Keratinocyte (primary cell): ENCODE results near the gene DENND5A. TPM values are rescaled to one million over a fixed set of nuclear protein-coding genes. Genes with fewer than 3 reads are reported as not detected.

Source experiments
- DNase-seq: peaks from one replicate; pipeline ENCODE4 v3.0.0-alpha.2; 2011; ENCODE audit warnings: low read depth, missing footprints, low spot score
- FAIRE-seq: peaks from 2 replicates; lab custom pipeline; 2011; peaks lifted over from hg19 to GRCh38; lab: Jason Lieb, UNC
- H2AFZ ChIP-seq: 2 replicates; pipeline ENCODE4 v1.6.0; 2012; ENCODE audit warnings: low read length, control low read depth, inconsistent platforms; ENCODE audit not compliant: control insufficient read depth
- H3K27ac ChIP-seq: 2 replicates; pipeline ENCODE4 v1.5.1; 2011; ENCODE audit warnings: low read length; ENCODE audit not compliant: control insufficient read depth, insufficient read depth
- H3K27me3 ChIP-seq: 3 replicates; pipeline ENCODE4 v1.6.0; 2011; ENCODE audit warnings: low read length; ENCODE audit not compliant: control insufficient read depth, insufficient read depth; ENCODE audit errors: extremely low read depth
- H3K36me3 ChIP-seq, 2 experiments: 2 replicates in 1 of 2; 3 replicates in 1 of 2; pipeline ENCODE4 v1.5.1; 2011; ENCODE audit warnings: low read length in 2 of 2, mild to moderate bottlenecking in 1 of 2; ENCODE audit not compliant: control insufficient read depth in 2 of 2, insufficient read depth in 2 of 2; ENCODE audit errors: extremely low read depth in 1 of 2
- H3K4me1 ChIP-seq: 3 replicates; pipeline ENCODE4 v1.5.1; 2011; ENCODE audit warnings: low read length; ENCODE audit not compliant: control insufficient read depth, insufficient read depth; ENCODE audit errors: extremely low read depth
- H3K4me2 ChIP-seq: 3 replicates; pipeline ENCODE4 v1.6.0; 2011; ENCODE audit warnings: low read depth, low read length; ENCODE audit not compliant: control insufficient read depth, insufficient read depth; ENCODE audit errors: extremely low read depth
- H3K4me3 ChIP-seq, 3 experiments: fragments of 200-600 bp in 1 of 3; sonication (generic) in 1 of 3; 2 replicates in 2 of 3; 3 replicates in 1 of 3; pipeline ENCODE4 v1.5.1; 2011 to 2016; ENCODE audit warnings: low read length in 3 of 3, mild to moderate bottlenecking in 3 of 3, control low read depth in 2 of 3, inconsistent platforms in 1 of 3, low read depth in 1 of 3, mixed read lengths in 1 of 3, mixed run types in 1 of 3, moderate library complexity in 1 of 3; ENCODE audit not compliant: control insufficient read depth in 2 of 3, insufficient read depth in 2 of 3; ENCODE audit errors: extremely low read depth in 1 of 3
- H3K79me2 ChIP-seq: 2 replicates; pipeline ENCODE4 v1.6.0; 2012; ENCODE audit warnings: low read length; ENCODE audit not compliant: control insufficient read depth, insufficient read depth
- H3K9ac ChIP-seq: 3 replicates; pipeline ENCODE4 v1.6.0; 2011; ENCODE audit warnings: low read length; ENCODE audit not compliant: control insufficient read depth, insufficient read depth; ENCODE audit errors: extremely low read depth
- H3K9me1 ChIP-seq: 3 replicates; pipeline ENCODE4 v1.6.0; 2011; ENCODE audit warnings: low read length; ENCODE audit not compliant: control insufficient read depth, insufficient read depth; ENCODE audit errors: extremely low read depth
- H3K9me3 ChIP-seq: 2 replicates; pipeline ENCODE4 v1.5.1; 2012; ENCODE audit warnings: low read depth, low read length; ENCODE audit not compliant: control insufficient read depth
- H4K20me1 ChIP-seq: 3 replicates; pipeline ENCODE4 v1.6.0; 2011; ENCODE audit warnings: low read length; ENCODE audit not compliant: control insufficient read depth, insufficient read depth; ENCODE audit errors: extremely low read depth
- CTCF ChIP-seq, 3 experiments: IDR thresholded peaks in 1 of 3; conservative IDR thresholded peaks in 1 of 3; optimal IDR thresholded peaks in 1 of 3; 2 replicates in 2 of 3; 3 replicates in 1 of 3; pipeline versions ENCODE3 to v1.5.1; 2011; ENCODE audit warnings: low read length in 3 of 3, mild to moderate bottlenecking in 3 of 3, moderate library complexity in 2 of 3, control low read depth in 1 of 3, inconsistent platforms in 1 of 3; ENCODE audit not compliant: insufficient read depth in 2 of 3; ENCODE audit errors: extremely low read depth in 1 of 3
- EZH2 ChIP-seq: IDR thresholded peaks from one replicate; pipeline ENCODE4 v1.6.1; 2012; ENCODE audit warnings: inconsistent platforms, mild to moderate bottlenecking, low read length, moderate library complexity
- dilution Hi-C: fragments of 300-500 bp; cut with MboI; formaldehyde crosslinking; loops from one replicate; pipeline ENCODE4 v1.7.0; 2020; ENCODE audit warnings: low sequenced_read_pairs; ENCODE audit not compliant: extremely low pct_ligation_motif_present
- polyA plus RNA-seq, 5 experiments: library from polyadenylated mRNA; depleted of rRNA in 3 of 5; stranded (reverse) in 3 of 5; stranded (forward) in 1 of 5; unstranded in 1 of 5; fragments of >200 nt; gene quantifications; 1 replicate in 1 of 5; 2 replicates in 3 of 5; 3 replicates in 1 of 5; pipeline versions ENCODE4 v1.2.1 to v1.2.3, GENCODE V29; 2011 to 2012; ENCODE audit warnings: missing spikeins in 2 of 5, low read depth in 1 of 5, low replicate concordance in 1 of 5

The DENND5A gene
- polyA plus RNA-seq, 1 donor (not counting 4 experiments of a cell fraction or from before 2014, with no cell fraction given): 49.1 TPM

DNA sequence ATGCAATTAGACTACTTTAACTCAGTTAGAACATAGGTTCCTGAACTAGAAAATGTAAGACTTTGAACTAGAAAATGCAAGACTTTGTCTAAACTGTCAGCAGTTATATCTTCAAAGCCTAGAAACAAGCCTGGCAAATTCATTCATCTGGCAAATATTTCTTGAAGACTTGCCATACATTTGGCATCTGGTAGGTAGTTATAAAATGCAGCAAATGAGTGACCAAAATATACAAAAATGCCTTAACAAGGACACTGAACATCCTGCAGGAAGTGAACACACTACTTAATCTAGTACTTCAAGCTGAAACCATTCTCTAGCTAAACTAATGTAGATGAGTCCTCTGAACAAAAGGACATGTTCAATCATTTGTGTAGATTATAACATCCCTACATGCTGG lies 89.0 kb downstream of the DENND5A start:
- Histone ChIP-seq H3K4me3 (no peak overlapping the region), H3K9me1 (no peaks in the 10 kb centered on the region)
- FAIRE-seq: no peak

DNA sequence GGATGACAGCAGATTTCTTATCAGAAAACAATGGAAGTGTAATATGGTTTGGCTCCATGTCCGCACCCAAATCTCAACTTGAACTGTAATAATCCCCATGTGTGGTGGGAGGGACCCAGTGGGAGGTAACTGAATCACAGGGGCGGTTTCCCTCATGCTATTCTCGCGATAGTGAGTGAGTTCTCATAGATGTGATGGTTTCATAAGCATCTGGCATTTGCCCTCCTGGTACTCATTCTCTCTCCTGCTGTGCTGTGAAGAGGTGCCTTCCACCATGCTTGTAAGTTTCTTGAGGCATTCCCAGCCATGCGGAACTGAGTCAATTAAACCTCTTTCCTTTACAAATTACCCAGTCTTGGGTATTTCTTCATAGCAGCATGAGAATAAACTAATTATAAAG lies 92.8 kb downstream of the DENND5A start:
- H3K4me1 ChIP-seq: peaks cover 8% of the 10 kb centered on the region
- H3K9me1 ChIP-seq: no peaks in the 10 kb centered on the region
- peaks cover 5% of the 10 kb centered on the region in 2 experiments for H3K36me3 ChIP-seq
- no peaks in the 10 kb centered on the region for H3K79me2 ChIP-seq
- no peaks in the 10 kb centered on the region for H4K20me1 ChIP-seq
- H3K27ac ChIP-seq: no peak overlapping the region
- FAIRE-seq (no peak), DNase-seq (no peak)
- TF ChIP-seq EZH2 (no peak), CTCF (optimal IDR thresholded peaks at IDR 0.05 in 1 of 3, IDR thresholded peaks at IDR 0.05 in 1 of 3, conservative IDR thresholded peaks at IDR 0.05 in 1 of 3; ENCODE audit: extremely low read depth in 1 of 3, insufficient read depth in 2 of 3, low read length in 3 of 3) (no peak)
- dilution Hi-C loops: no loop called here
- no peak overlapping the region for H2AFZ ChIP-seq
- no peaks in the 10 kb centered on the region for H3K27me3 ChIP-seq
- no peak overlapping the region for H3K4me3 ChIP-seq
- H3K4me2 ChIP-seq: no peak overlapping the region
- H3K9ac ChIP-seq: no peak overlapping the region
- H3K9me3 ChIP-seq: no peaks in the 10 kb centered on the region

More for the DNA sequence above, 89.0 kb downstream of the DENND5A start:
- Histone ChIP-seq H3K4me1 (no peaks in the 10 kb centered on the region), H3K27ac (no peak overlapping the region), H3K4me2 (no peak overlapping the region), H3K9ac (no peak overlapping the region), H3K27me3 (no peaks in the 10 kb centered on the region), H2AFZ (no peak overlapping the region), H3K36me3 (peaks cover 9 to 11% of the 10 kb centered on the region in 2 experiments), H3K79me2 (no peaks in the 10 kb centered on the region), H4K20me1 (no peaks in the 10 kb centered on the region), H3K9me3 (no peaks in the 10 kb centered on the region)
- TF ChIP-seq CTCF (optimal IDR thresholded peaks at IDR 0.05 in 1 of 3, IDR thresholded peaks at IDR 0.05 in 1 of 3, conservative IDR thresholded peaks at IDR 0.05 in 1 of 3; ENCODE audit: extremely low read depth in 1 of 3, insufficient read depth in 2 of 3, low read length in 3 of 3) (no peak), EZH2 (no peak)
- dilution Hi-C loops: no loop called here
- DNase-seq: no peak
